HUES6 (cell line): ENCODE results near the gene POM121L12.

Source experiments
- H3K27ac ChIP-seq: 2 replicates; pipeline ENCODE4 v1.7.0; 2013; ENCODE audit warnings: low read depth, mild to moderate bottlenecking, low read length, inconsistent platforms
- H3K27me3 ChIP-seq: 2 replicates; pipeline ENCODE4 v1.6.1; 2013; ENCODE audit warnings: low read length; ENCODE audit not compliant: control insufficient read depth, insufficient read depth
- H3K36me3 ChIP-seq: 2 replicates; pipeline ENCODE4 v1.6.1; 2013; ENCODE audit warnings: low read length; ENCODE audit not compliant: control insufficient read depth, insufficient read depth
- H3K4me1 ChIP-seq: 2 replicates; pipeline ENCODE4 v1.6.1; 2013; ENCODE audit warnings: low read length; ENCODE audit not compliant: control insufficient read depth, insufficient read depth
- H3K4me3 ChIP-seq: 2 replicates; pipeline ENCODE4 v1.5.1; 2013; ENCODE audit warnings: low read depth, low read length
- H3K9ac ChIP-seq: one replicate; pipeline ENCODE4 v1.6.1; 2013; ENCODE audit warnings: mild to moderate bottlenecking, low read length
- H3K9me3 ChIP-seq: 2 replicates; pipeline ENCODE4 v1.6.1; 2013; ENCODE audit warnings: low read depth, low read length; ENCODE audit not compliant: control insufficient read depth, insufficient read depth

The POM121L12 gene

GRCh38 chr7:53048638-53049037 is 13.2 kb downstream of the POM121L12 start:
- Histone ChIP-seq H3K4me3 (no peak overlapping the region), H3K9ac (no peak overlapping the region), H3K27me3 (no peaks in the 10 kb centered on the region), H3K9me3 (no peaks in the 10 kb centered on the region), H3K27ac (no peak overlapping the region), H3K36me3 (no peaks in the 10 kb centered on the region), H3K4me1 (no peaks in the 10 kb centered on the region)

DNA sequence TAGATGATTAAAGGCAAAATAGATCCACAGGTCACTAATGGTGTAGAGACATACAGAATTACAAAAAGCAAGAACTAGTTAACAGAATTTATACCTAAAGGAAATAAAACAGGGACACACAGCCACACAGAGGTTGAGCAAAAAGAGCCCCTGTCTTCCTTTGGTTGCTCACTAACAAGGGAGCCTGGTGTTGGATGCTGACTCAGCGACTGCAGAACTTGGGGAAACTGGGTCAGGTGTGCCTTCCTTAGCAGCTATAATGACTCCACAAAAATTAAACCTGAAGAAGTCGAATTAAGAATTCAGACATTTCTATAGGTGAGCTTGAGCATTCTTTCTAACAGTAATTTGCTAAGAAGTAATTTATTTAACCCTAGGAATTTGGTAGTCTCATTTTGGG is 15.0 kb downstream of the POM121L12 start:
- Histone ChIP-seq H3K9me3 (no peaks in the 10 kb centered on the region), H3K4me1 (no peaks in the 10 kb centered on the region), H3K9ac (no peak overlapping the region), H3K4me3 (no peak overlapping the region), H3K27ac (no peak overlapping the region), H3K36me3 (no peaks in the 10 kb centered on the region), H3K27me3 (no peaks in the 10 kb centered on the region)

DNA sequence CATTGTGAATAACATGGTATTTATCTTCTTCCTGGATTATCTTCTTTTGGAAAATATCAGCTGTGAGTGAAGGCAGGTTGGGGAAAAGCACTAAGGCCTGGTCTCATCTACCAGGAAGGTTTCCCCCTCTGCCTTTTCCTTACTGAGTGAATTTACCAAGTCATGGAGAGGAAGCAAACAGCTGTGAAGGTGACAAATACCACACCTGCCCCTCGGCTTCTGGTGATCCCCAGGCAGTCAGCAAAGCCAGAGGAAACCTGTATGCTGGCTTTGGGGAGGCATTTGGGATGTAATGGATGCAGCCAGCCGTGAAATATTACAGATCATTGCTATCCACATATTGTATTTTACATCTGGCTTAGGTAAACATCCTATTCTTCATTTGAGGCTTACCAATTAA is 24.2 kb downstream of the POM121L12 start:
- Histone ChIP-seq H3K4me1 (no peaks in the 10 kb centered on the region), H3K9me3 (no peaks in the 10 kb centered on the region), H3K36me3 (no peaks in the 10 kb centered on the region), H3K27ac (no peak overlapping the region), H3K4me3 (no peak overlapping the region), H3K9ac (no peak overlapping the region), H3K27me3 (no peaks in the 10 kb centered on the region)

GRCh38 chr7:53060066-53060465 is 24.6 kb downstream of the POM121L12 start:
- Histone ChIP-seq H3K4me3 (no peak overlapping the region), H3K9me3 (no peaks in the 10 kb centered on the region), H3K9ac (no peak overlapping the region), H3K4me1 (no peaks in the 10 kb centered on the region), H3K27ac (no peak overlapping the region), H3K36me3 (no peaks in the 10 kb centered on the region), H3K27me3 (no peaks in the 10 kb centered on the region)

- Histone ChIP-seq H3K4me1 (no peaks in the 10 kb centered on the region), H3K36me3 (no peaks in the 10 kb centered on the region), H3K9ac (no peak overlapping the region), H3K4me3 (no peak overlapping the region), H3K27ac (no peak overlapping the region), H3K27me3 (no peaks in the 10 kb centered on the region), H3K9me3 (peaks cover 6% of the 10 kb centered on the region; the same call in 1 of the 2 replicates)
Observed at GRCh38 chr7:53062796-53063195, 27.4 kb downstream of the POM121L12 start.

- H3K9me3 ChIP-seq = peaks cover 6% of the 10 kb centered on the region; the same call in 1 of the 2 replicates
- H3K4me3 ChIP-seq = no peak overlapping the region
- H3K27ac ChIP-seq = no peak overlapping the region
- H3K27me3 ChIP-seq = no peaks in the 10 kb centered on the region
- no peak overlapping the region for H3K9ac ChIP-seq
- no peaks in the 10 kb centered on the region for H3K36me3 ChIP-seq
- no peaks in the 10 kb centered on the region for H3K4me1 ChIP-seq
Observed at GRCh38 chr7:53068673-53069072, 33.2 kb downstream of the POM121L12 start.

DNA sequence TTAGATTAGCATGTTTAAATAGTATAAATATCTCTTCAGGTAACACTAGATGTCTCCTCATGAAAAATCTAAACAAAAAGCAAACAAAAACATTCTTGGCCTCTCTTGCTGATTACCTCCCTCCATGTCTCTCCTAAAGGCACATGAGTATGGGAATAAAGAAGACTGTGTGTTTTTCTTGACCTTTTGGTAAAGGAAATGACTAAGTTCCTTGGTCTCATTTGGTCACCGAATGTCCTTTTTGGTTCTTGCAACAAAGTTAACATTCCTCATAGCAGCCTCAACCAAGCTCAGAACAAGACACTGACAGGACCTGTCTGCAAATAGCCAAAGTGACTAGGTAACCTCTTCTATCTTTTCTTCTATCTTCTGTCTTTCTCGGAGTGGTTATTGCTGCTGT is 35.5 kb downstream of the POM121L12 start:
- no peak overlapping the region for H3K27ac ChIP-seq
- no peaks in the 10 kb centered on the region for H3K4me1 ChIP-seq
- no peak overlapping the region for H3K9ac ChIP-seq
- no peaks in the 10 kb centered on the region for H3K27me3 ChIP-seq
- H3K9me3 ChIP-seq = peaks cover 4% of the 10 kb centered on the region; the same call in 1 of the 2 replicates
- H3K36me3 ChIP-seq = no peaks in the 10 kb centered on the region
- no peak overlapping the region for H3K4me3 ChIP-seq
